GM19438 (cell line): ENCODE measurements around the gene GPN2.
"Not testable (repeated sequence)": the region's sequence is repeated elsewhere in the genome, so short reads cannot be mapped to it uniquely, and the experiment has no call there.

Experiments
- ATAC-seq: cut with Tn5 transposase; IDR thresholded peaks from one replicate; pipeline ENCODE4 v1.9.1; 2021; ENCODE audit warnings: low read depth; ENCODE audit not compliant: unreplicated experiment

The GPN2 gene

GRCh38 chr1:26861286-26861701, 28.8 kb downstream of the GPN2 start:
- ATAC-seq: no peak

GRCh38 chr1:26858891-26859640, 31.0 kb downstream of the GPN2 start:
- no peak for ATAC-seq

- no peak for ATAC-seq
Observed at GRCh38 chr1:26858160-26858559, 31.9 kb downstream of the GPN2 start.

DNA sequence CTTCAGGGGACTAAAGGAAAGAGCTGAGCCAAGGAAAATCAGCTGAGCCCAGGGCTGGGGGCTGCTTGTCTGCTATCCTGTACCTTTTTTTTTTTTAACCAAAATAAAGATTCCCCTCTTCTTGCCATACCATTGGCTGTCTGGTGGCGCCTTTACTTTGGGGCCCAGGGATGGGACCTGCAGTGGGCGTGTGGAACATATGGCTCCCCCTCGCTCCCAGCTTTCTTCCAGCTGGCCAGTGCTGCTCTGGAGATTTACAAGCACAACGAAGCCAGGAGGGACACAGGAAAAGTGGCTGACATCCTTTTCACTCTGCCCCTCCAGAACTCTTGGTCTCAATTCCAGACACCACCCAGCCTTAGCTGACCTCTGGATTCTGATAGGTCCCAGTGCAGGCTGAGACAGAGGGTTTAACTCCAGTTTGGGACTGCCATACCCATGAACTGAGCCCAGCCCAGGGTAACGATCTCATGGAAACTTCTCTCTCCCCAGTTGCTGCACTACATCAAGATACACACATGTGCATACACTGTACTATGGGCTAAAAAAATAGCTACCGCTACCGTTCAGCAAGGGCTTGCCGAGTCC, 32.5 kb downstream of the GPN2 start:
- ATAC-seq: no peak

DNA sequence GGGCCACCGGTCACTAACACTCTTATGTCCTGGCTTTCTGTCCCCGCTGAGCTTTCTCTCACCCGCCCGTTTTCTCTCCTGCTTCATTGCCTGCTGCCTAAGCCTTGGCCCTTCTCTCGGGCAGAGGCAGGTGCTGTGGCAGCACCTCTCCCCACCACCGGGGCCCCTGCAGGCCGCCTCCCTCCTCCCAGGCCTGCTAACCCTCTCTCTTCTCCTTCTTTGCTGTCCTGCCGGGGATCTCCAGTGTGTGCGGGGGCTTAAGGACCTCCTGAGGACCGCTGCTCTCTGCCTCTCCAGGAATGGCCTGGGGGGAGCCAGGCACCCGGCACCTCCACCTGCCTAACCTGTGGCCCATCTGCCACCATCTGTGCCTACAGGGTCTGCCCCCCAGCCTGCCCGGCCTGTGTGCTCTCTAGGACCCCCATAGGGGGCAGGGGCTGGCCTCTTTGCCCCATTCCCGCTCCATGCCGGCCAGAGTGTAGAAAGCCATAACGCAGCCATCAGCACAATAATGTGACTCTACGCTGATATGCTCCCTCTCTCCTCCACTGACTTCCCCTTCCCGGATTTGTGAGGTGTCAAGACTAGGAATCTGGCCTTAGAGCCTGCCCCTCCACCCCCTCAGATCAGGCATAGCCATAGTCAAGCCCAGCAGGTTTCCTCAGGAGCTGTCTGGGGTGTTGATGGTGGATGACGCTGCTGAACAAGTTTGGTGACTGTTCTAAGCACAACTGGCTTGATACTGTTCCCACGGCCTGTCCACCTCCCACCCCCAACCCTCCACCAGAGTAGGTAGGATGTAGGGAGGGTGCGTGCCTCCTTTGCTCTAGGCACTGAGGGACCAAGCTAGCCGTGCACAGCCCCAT, 33.2 kb downstream of the GPN2 start:
- ATAC-seq: no peak

GRCh38 chr1:26856181-26856580, 33.9 kb downstream of the GPN2 start:
- no peak for ATAC-seq

DNA sequence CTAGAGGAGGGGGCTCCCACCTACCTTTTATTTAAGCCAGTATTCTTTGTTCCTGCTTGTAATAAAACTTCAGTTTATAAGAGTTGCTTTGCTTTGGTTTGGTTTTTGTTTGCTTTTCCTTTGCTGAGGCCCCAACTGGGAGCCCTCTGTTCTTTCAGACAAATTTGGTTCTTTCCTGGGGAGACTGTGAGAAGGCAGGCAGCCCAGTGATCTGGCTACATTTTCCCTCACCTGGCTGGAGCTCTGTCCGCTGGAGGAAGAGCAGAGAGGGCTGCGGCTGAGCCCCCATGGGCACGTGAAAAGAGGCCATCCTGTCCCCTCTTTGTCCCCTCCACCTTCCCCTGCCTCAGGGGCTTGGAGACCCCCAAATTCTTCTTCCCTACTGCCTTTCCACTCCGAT, 34.4 kb downstream of the GPN2 start:
- no peak for ATAC-seq

GRCh38 chr1:26854906-26855305, 35.2 kb downstream of the GPN2 start:
- no peak for ATAC-seq

DNA sequence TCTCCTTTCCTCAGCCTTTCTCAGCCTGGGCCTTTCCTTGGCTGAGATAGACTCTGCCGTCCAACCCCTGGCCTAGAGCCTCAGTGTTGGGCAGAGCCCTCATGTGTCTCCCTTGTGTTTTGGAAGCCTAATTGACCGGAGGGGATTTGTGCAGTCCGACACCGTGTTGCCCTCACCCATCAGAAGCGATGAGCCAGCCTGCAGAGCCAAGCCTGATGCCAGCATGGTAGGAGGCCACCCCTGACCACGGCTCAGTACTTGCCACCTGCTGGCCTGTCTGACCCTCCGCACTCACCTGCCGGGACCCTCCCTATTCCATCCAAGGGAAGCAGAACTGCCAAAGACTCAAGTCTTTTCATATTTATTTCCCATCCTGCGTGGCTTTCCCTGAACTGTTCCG, 36.5 kb downstream of the GPN2 start:
- no peak for ATAC-seq

GRCh38 chr1:26853156-26853555, 36.9 kb downstream of the GPN2 start:
- ATAC-seq: no peak

GRCh38 chr1:26852701-26853100, 37.4 kb downstream of the GPN2 start:
- no peak for ATAC-seq

GRCh38 chr1:26851106-26851684, 38.9 kb downstream of the GPN2 start:
- ATAC-seq: no peak

- no peak for ATAC-seq
Observed at GRCh38 chr1:26848941-26849774, 40.9 kb downstream of the GPN2 start.

DNA sequence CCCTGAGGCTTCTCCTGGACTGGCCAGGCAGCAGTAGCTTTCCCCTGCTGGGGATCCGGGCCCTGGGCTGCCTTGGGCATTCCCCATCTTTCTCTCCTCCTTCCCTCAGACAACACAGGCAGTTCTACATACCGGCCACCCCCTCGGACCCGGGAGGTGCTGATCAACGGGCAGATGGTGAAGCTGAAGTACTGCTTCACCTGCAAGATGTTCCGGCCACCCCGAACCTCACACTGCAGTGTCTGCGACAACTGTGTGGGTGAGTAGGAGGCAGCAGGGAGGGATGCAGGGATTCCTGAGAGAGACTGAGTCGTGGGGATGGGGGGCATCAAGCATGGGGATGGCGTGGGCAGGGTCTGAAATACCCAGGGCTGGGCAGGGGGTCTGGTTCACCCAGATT, 41.6 kb downstream of the GPN2 start:
- no peak for ATAC-seq

- not testable (repeated sequence) for ATAC-seq
Observed at GRCh38 chr1:26847826-26848225, 42.3 kb downstream of the GPN2 start.

GRCh38 chr1:26844424-26845196, 45.5 kb downstream of the GPN2 start:
- no peak for ATAC-seq

GRCh38 chr1:26839779-26840178, 50.3 kb downstream of the GPN2 start:
- no peak for ATAC-seq

- peak; percentile 3 for ATAC-seq
Observed at GRCh38 chr1:26839339-26839722, 50.8 kb downstream of the GPN2 start.

DNA sequence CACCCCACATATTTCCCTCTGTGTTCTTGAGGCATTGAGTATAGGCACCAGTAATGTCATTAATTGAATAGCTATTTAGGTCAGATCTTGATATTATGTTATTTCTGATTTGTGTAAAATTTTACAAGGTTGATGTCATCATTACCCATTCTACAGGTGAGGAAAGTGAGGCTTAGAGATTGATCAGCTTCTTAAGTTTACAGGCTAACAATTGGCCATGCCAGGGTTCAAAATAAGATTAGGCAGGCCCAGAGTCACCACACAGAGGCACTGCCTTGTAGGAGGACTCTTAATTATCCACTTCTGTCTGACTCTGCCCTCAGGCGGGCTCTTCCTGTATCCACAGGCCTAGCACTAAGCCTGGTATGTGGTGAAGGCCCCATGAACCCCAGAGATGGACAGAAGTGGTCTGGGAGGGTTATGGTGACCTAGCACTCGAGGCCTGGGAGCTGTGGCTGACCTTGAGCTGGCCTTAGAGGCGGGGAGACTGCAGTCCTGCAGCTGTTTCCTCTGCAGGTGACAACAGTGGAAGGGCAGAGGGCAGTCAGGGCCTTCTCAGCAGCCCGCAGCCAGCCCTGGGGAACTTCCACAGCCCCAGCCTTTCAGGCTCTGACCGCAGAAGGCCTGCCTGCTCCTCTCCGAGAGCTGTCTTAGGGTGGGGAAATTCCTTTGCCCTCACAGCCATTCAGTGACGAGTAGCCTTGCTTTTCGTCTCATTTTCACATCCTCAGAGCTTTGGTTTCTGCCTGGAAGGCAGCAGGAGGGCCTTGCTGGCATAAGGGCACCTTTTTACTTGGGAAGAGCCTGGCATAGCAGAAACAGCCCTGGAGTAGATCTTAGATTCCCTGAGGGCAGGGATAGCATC, 51.4 kb downstream of the GPN2 start:
- peak; percentile 94 for ATAC-seq
